PFSK-1 (cell line): Measurements from ENCODE around the gene PTPN21.

ENCODE experiments used
- FOXP2 ChIP-seq: optimal IDR thresholded peaks from 2 replicates; pipeline ENCODE3; 2011; ENCODE audit warnings: borderline replicate concordance, control low read depth, inconsistent platforms; ENCODE audit not compliant: insufficient read depth; ENCODE audit errors: extremely low read length, extremely low read depth
- POLR2AphosphoS5 ChIP-seq: IDR thresholded peaks from 2 replicates; pipeline ENCODE4 v1.6.1; 2012; ENCODE audit warnings: low read depth, mild to moderate bottlenecking, control low read depth, low read length, moderate library complexity

- TF ChIP-seq POLR2AphosphoS5, result no peak
- no peak for TF ChIP-seq FOXP2
Observed at GRCh38 chr14:88519907-88520306, 34.9 kb downstream of the PTPN21 start.
